Activated CD8-positive, alpha-beta memory T cell treated with anti-CD3 and anti-CD28 coated beads for 48 hours (primary cell): ENCODE data around the gene PRG2.
"Not testable (repeated sequence)": the region's sequence is repeated elsewhere in the genome, so short reads cannot be mapped to it uniquely, and the experiment has no call there.

ENCODE experiments used
- DNase-seq, 3 experiments: peaks; one replicate each; pipeline ENCODE4 v3.0.0-alpha.2; 2020; ENCODE audit warnings: low read depth in 2 of 3, low spot score in 2 of 3

PRG2 gene

GRCh38 chr11:57370251-57370650, 20.2 kb downstream of the PRG2 start:
- no peak for DNase-seq

- no peak for DNase-seq
Measured at GRCh38 chr11:57368845-57369232, 21.6 kb downstream of the PRG2 start.

- DNase-seq: no peak
Measured at GRCh38 chr11:57368106-57368844, 22.2 kb downstream of the PRG2 start.

- no peak for DNase-seq
Measured at GRCh38 chr11:57364851-57365660, 25.4 kb downstream of the PRG2 start.

GRCh38 chr11:57363131-57364080, 27.0 kb downstream of the PRG2 start:
- DNase-seq: no peak

GRCh38 chr11:57361926-57362325, 28.5 kb downstream of the PRG2 start:
- no peak for DNase-seq

GRCh38 chr11:57361420-57361819, 29.0 kb downstream of the PRG2 start:
- not testable (repeated sequence) for DNase-seq

- no peak for DNase-seq
Measured at GRCh38 chr11:57360991-57361390, 29.5 kb downstream of the PRG2 start.

- no peak for DNase-seq
Measured at GRCh38 chr11:57359896-57360690, 30.4 kb downstream of the PRG2 start.

- DNase-seq: no peak
Measured at GRCh38 chr11:57359396-57359795, 31.1 kb downstream of the PRG2 start.

GRCh38 chr11:57358991-57359390, 31.5 kb downstream of the PRG2 start:
- no peak for DNase-seq

GRCh38 chr11:57358543-57358961, 31.9 kb downstream of the PRG2 start:
- no peak for DNase-seq

GRCh38 chr11:57357856-57358255, 32.6 kb downstream of the PRG2 start:
- no peak for DNase-seq

GRCh38 chr11:57357310-57357709, 33.1 kb downstream of the PRG2 start:
- DNase-seq: no peak

- DNase-seq: no peak
Measured at GRCh38 chr11:57356268-57356667, 34.2 kb downstream of the PRG2 start.

- no peak for DNase-seq
Measured at GRCh38 chr11:57354699-57355098, 35.8 kb downstream of the PRG2 start.

GRCh38 chr11:57353852-57354251, 36.6 kb downstream of the PRG2 start:
- DNase-seq: no peak

- no peak for DNase-seq
Measured at GRCh38 chr11:57353446-57353845, 37.0 kb downstream of the PRG2 start.

GRCh38 chr11:57353036-57353435, 37.4 kb downstream of the PRG2 start:
- no peak for DNase-seq

GRCh38 chr11:57349491-57350274, 40.8 kb downstream of the PRG2 start:
- peak in 2 of 3 experiments; percentile 42 to 65 for DNase-seq
